Hepatocyte (in vitro differentiated cells): ENCODE data around the gene ANO1. TPM values are rescaled to one million over a fixed set of nuclear protein-coding genes. Genes with fewer than 3 reads are reported as not detected.
"Not testable (repeated sequence)": the region's sequence is repeated elsewhere in the genome, so short reads cannot be mapped to it uniquely, and the experiment has no call there.

Source experiments
- DNase-seq: peaks from one replicate; pipeline ENCODE4 v3.0.0-alpha.2; 2016; ENCODE audit warnings: low spot score
- H2AFZ ChIP-seq: fragments of 200-600 bp; sonication (generic); 2 replicates; pipeline ENCODE4 v1.6.0; 2016; ENCODE audit warnings: antibody characterized with exemption, mild to moderate bottlenecking
- H3K27ac ChIP-seq: fragments of 200-600 bp; sonication (generic); 2 replicates; pipeline ENCODE4 v1.5.1; 2016; ENCODE audit warnings: mild to moderate bottlenecking
- H3K27me3 ChIP-seq: fragments of 200-600 bp; sonication (generic); 2 replicates; pipeline ENCODE4 v1.6.1; 2016
- H3K36me3 ChIP-seq: fragments of 200-600 bp; sonication (generic); replicated peaks from 2 replicates; pipeline ENCODE4 v1.5.1; 2016; ENCODE audit warnings: low read depth; ENCODE audit not compliant: insufficient read depth
- H3K4me1 ChIP-seq: fragments of 200-600 bp; sonication (generic); 2 replicates; pipeline ENCODE4 v1.5.1; 2016; ENCODE audit warnings: mild to moderate bottlenecking, moderate library complexity; ENCODE audit not compliant: insufficient read depth
- H3K4me2 ChIP-seq: fragments of 200-600 bp; sonication (generic); 2 replicates; pipeline ENCODE4 v1.6.0; 2016
- H3K4me3 ChIP-seq: fragments of 200-600 bp; sonication (generic); 2 replicates; pipeline ENCODE4 v1.5.1; 2016; ENCODE audit warnings: mild to moderate bottlenecking
- H3K79me2 ChIP-seq: fragments of 200-600 bp; sonication (generic); 2 replicates; pipeline ENCODE4 v1.6.0; 2017; ENCODE audit warnings: mild to moderate bottlenecking
- H3K9me2 ChIP-seq: fragments of 200-600 bp; sonication (generic); replicated peaks from 2 replicates; pipeline ENCODE4 v1.6.0; 2017; ENCODE audit warnings: mild to moderate bottlenecking; ENCODE audit not compliant: insufficient read depth
- H3K9me3 ChIP-seq: fragments of 200-600 bp; sonication (generic); 2 replicates; pipeline ENCODE4 v1.5.1; 2016; ENCODE audit warnings: low read depth, mild to moderate bottlenecking
- H4K20me1 ChIP-seq: fragments of 200-600 bp; sonication (generic); 2 replicates; pipeline ENCODE4 v1.6.0; 2016; ENCODE audit warnings: mild to moderate bottlenecking; ENCODE audit not compliant: insufficient read depth, poor library complexity, severe bottlenecking
- EZH2 ChIP-seq: fragments of 200-600 bp; sonication (generic); IDR thresholded peaks from 2 replicates; pipeline ENCODE4 v1.6.1; 2016; ENCODE audit warnings: antibody characterized with exemption, mild to moderate bottlenecking, borderline replicate concordance
- EZH2phosphoT487 ChIP-seq: fragments of 200-600 bp; sonication (generic); IDR thresholded peaks from one replicate; pipeline ENCODE4 v1.6.1; 2018; ENCODE audit warnings: antibody characterized with exemption, mild to moderate bottlenecking, low read depth, moderate library complexity; ENCODE audit not compliant: unreplicated experiment, severe bottlenecking
- WGBS: methylation state at CpG from one replicate; pipeline ENCODE4 v1.1.6; 2016; ENCODE audit warnings: low lambda C conversion rate; ENCODE audit errors: missing lambda C conversion rate; 5-methylcytosine and 5-hydroxymethylcytosine counted together
- polyA plus RNA-seq: library from polyadenylated mRNA; unstranded; fragments of >200 nt; fragmentation: Nextera tagmentation; extraction: Ambion mirVana; gene quantifications from 2 replicates; pipeline ENCODE4 v1.2.1, GENCODE V29; 2016
- total RNA-seq: library from RNA; depleted of rRNA; stranded (reverse); fragments of >200 nt; gene quantifications from 2 replicates; pipeline ENCODE4 v1.2.3, GENCODE V29; 2014
- TF ChIP-seq, protein P1 (sequence below): fragments of 200-600 bp; sonication (generic); IDR thresholded peaks from 2 replicates; pipeline ENCODE4 v1.5.1; 2016; ENCODE audit warnings: antibody characterized with exemption, mild to moderate bottlenecking; ENCODE audit not compliant: poor library complexity

Gene ANO1
- total and polyA plus RNA-seq, 2 experiments from 2014 or later, result 6.2 to 12.1 TPM

DNA sequence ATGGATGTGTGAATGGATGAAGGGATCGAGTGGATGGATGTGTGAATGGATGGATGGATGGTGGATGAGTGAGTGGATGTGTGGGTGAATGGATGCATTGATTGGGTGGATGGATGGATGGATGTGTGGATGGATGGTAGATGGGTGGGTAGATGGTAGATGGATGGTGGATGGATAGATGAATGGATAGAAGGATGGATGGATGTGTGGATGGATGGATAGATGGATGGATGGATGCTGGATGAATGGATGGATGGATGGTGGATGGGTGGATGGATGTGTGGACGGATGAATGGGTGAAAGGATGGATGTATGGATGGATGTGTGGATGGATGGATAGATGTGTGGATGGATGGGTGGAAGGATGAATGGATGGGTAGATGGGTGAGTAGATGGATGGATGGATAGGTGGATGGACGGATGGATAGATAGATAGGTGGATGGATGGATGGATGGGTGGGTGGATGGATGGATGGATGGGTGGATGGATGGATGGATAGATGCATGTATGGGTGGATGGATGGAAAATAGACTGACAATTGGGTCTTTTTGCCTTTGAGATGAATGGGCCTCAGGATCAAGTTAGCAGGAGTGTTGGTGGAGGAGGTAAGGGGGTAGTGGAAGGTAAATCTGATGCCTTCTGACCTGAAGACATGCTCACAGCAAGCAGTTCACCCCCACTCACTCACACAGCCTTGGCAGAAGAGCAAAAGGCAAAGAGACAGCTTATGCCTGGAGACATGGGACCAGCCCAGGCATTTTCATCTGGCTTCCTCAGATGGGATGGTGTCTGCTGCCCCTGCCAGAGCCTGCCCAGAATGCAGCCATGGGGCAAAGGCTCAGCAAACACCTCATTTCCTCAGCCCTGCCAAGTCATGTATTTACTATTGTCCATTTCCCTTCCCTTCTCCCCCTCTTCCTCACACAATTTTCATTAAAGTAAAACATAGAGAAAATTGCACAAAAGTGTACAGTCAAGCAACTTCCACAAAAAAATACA lies 117.0 kb downstream of the ANO1 start:
- TF ChIP-seq EZH2phosphoT487, result no peak
- TF ChIP-seq, protein P1, sequence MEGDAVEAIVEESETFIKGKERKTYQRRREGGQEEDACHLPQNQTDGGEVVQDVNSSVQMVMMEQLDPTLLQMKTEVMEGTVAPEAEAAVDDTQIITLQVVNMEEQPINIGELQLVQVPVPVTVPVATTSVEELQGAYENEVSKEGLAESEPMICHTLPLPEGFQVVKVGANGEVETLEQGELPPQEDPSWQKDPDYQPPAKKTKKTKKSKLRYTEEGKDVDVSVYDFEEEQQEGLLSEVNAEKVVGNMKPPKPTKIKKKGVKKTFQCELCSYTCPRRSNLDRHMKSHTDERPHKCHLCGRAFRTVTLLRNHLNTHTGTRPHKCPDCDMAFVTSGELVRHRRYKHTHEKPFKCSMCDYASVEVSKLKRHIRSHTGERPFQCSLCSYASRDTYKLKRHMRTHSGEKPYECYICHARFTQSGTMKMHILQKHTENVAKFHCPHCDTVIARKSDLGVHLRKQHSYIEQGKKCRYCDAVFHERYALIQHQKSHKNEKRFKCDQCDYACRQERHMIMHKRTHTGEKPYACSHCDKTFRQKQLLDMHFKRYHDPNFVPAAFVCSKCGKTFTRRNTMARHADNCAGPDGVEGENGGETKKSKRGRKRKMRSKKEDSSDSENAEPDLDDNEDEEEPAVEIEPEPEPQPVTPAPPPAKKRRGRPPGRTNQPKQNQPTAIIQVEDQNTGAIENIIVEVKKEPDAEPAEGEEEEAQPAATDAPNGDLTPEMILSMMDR, result no peak
- TF ChIP-seq EZH2, result no peak
- Histone ChIP-seq H3K27me3 (no peaks in the 10 kb centered on the region), H3K27ac (no peak overlapping the region), H3K4me2 (no peak overlapping the region), H4K20me1 (no peaks in the 10 kb centered on the region), H3K4me1 (no peaks in the 10 kb centered on the region), H3K79me2 (no peaks in the 10 kb centered on the region), H3K9me3 (no peaks in the 10 kb centered on the region), H3K36me3 (no peaks in the 10 kb centered on the region), H2AFZ (no peak overlapping the region), H3K4me3 (no peak overlapping the region), H3K9me2 (no peaks in the 10 kb centered on the region)
- WGBS, result 71% methylated on average over 3 of the region's 3 CpGs
- no peak for DNase-seq

- TF ChIP-seq, protein P1, result no peak
- TF ChIP-seq EZH2phosphoT487 (no peak), EZH2 (no peak)
- Histone ChIP-seq H3K4me3 (no peak overlapping the region), H3K79me2 (peaks cover 19% of the 10 kb centered on the region), H3K4me2 (no peak overlapping the region), H3K27me3 (no peaks in the 10 kb centered on the region), H3K9me2 (no peaks in the 10 kb centered on the region), H3K4me1 (peaks cover 12% of the 10 kb centered on the region), H3K36me3 (no peaks in the 10 kb centered on the region), H3K9me3 (no peaks in the 10 kb centered on the region), H3K27ac (no peak overlapping the region), H2AFZ (no peak overlapping the region), H4K20me1 (peaks cover 8% of the 10 kb centered on the region)
- no peak for DNase-seq
- WGBS, result 87% methylated on average over 10 of the region's 10 CpGs
These were observed 122.2 kb downstream of the ANO1 start for GRCh38 chr11:70200212-70200844.

GRCh38 chr11:70201047-70201446 lies 122.9 kb downstream of the ANO1 start:
- Histone ChIP-seq H3K4me1 (peaks cover 12% of the 10 kb centered on the region), H4K20me1 (peaks cover 14% of the 10 kb centered on the region), H3K79me2 (peaks cover 26% of the 10 kb centered on the region)
- not testable (repeated sequence) for H3K9me2 ChIP-seq, H2AFZ ChIP-seq, H3K9me3 ChIP-seq, DNase-seq, H3K27ac ChIP-seq, H3K4me2 ChIP-seq, H3K27me3 ChIP-seq, H3K36me3 ChIP-seq, H3K4me3 ChIP-seq
- 96% methylated on average over 3 of the region's 3 CpGs for WGBS
